ENCODE measurements around the gene ACO2.

The ACO2 gene

DNA sequence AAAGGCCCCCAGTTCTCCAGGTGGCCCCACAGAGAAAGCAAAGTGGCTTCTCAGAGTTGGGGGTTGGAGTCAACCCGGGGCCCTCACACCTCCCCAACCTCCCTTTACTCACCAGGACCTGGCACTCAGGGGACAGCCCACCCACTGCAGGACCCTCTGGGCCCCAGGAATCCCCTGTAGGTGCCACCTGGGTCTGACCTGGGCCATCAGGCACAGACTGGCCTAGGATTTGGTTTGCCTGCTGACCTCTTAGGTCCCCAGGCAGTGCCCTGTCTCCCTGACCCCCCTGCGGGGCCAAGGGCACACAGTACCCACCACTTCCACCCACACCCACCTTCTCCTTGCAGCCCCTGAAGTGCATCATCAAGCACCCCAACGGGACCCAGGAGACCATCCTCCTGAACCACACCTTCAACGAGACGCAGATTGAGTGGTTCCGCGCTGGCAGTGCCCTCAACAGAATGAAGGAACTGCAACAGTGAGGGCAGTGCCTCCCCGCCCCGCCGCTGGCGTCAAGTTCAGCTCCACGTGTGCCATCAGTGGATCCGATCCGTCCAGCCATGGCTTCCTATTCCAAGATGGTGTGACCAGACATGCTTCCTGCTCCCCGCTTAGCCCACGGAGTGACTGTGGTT lies 59.3 kb downstream of the ACO2 start:
- H3K36me3 ChIP-seq (ENCODE audit: insufficient read depth, low read length) = peaks cover 17% of the 10 kb centered on the region

DNA sequence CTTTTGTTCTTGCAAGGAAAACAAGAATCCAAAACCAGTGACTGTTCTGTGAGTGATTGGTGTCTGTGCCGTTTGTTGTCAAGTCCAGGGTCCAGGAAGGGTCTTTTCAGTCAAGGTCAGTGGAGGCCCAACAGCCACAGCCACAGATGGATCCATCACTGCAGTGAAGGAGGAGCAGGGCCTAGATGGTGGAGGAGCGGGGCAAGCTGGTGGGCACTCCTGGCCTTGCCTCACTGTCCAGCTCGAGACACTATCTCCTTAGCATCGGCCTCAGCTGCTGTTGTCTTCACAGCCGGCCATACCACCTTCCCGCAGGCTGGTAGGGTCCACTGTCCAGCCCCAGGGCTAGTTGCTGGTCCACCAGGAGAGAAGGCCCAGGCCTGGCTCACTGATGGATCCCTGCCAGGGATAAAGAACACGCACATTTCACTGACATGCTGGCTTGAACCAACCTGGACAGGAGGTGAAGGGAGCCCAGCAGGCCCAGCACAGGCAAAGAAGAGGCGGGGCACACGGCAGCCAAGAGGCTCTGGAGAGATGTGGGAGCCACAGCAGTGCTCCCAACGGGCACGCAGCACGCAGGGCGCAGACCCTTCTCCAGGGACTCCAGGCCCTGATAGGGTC lies 60.1 kb downstream of the ACO2 start:
- H3K36me3 ChIP-seq (ENCODE audit: insufficient read depth, low read length) = peaks cover 17% of the 10 kb centered on the region
- no peak overlapping the region for H3K9ac ChIP-seq (ENCODE audit: low read depth, low read length)
- no peaks in the 10 kb centered on the region for H3K9me3 ChIP-seq (ENCODE audit: control insufficient read depth, insufficient read depth, low read length)
- peaks cover 4% of the 10 kb centered on the region; the same call in 1 of the 2 replicates for H3K4me1 ChIP-seq (ENCODE audit: insufficient read depth, low read length)

More for the DNA sequence above, 59.3 kb downstream of the ACO2 start:
- Histone ChIP-seq H3K9ac (ENCODE audit: low read depth, low read length) (no peak overlapping the region), H3K9me3 (ENCODE audit: control insufficient read depth, insufficient read depth, low read length) (no peaks in the 10 kb centered on the region), H3K4me1 (ENCODE audit: insufficient read depth, low read length) (peaks cover 4% of the 10 kb centered on the region; the same call in 1 of the 2 replicates)

DNA sequence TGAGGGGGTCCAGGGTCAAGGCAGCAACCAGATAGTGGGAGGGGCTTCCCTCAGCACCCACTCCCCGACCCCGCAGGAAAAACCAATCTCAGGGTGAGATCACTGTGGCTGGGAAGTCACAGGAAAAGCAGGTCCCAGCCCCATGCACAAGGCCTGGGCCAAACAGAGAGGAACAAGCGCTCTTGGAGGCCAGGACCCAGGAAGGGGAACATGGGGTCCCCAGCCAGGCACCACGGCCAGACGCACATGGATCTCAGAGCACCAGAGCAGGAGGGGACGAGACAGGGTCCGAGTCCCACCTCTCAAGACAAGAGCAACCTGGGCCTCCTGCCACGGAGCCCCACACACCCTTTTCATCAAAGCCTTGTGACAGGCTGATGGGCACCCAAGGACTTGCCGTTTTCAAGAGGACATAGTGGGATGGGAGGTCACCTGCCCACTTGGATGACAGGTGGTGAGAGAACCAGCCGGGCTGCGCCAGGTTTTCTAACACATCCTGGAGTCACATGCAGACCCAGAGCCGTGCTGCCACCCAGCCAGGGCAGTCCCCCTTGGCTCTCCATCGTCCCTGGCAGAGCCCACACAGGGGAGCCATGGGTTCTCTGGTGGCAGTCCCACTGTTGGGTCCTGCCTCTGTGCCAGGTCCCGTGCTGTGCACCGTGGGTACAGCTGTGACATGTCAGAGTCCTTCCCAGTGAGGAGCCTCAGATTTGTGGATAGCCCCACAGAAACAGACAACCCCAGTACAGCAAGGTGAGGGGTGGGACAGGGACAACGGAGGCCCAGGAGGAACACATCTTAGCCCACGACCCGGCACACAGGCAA lies 62.2 kb downstream of the ACO2 start:
- Histone ChIP-seq H3K9ac (ENCODE audit: low read depth, low read length) (no peak overlapping the region), H3K4me1 (ENCODE audit: insufficient read depth, low read length) (peaks cover 4% of the 10 kb centered on the region; the same call in 1 of the 2 replicates), H3K9me3 (ENCODE audit: control insufficient read depth, insufficient read depth, low read length) (no peaks in the 10 kb centered on the region), H3K36me3 (ENCODE audit: insufficient read depth, low read length) (peaks cover 14% of the 10 kb centered on the region)

DNA sequence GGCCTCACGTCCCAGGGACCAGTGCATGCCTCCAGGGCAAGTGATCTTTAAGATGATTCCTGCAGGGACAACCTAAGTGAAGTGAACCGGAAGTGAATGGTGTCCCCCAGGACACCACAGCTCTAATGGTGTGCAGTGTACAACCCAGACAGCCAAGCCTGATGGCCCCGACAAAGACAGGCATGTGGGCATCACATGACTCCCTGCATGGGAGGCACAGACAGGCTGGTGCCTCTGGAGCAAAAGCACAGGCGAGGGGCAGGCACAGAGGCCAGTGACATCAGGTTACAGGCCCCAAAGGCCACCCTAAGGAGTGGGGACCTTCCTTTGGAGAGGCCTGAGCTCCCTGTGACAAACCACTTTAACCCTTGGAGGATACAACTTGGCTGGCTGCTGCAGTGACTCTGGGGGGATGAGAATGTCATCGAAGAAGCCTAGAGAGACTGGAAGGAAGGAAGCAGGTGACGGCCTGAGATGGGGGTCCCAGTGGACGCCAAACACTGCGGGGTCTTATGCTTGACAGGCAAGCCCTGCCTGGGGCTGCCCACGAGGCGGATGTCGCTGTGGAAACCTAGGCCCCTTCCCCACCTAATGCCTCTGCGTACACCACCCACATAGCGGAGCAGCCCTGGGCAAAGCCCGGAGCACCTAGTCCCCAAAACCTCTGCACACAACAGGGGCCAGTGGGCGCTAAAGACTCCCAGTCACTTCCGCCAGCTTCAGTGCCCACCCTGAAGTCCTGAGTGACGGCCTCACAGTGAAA lies 63.0 kb downstream of the ACO2 start:
- no peaks in the 10 kb centered on the region for H3K9me3 ChIP-seq (ENCODE audit: control insufficient read depth, insufficient read depth, low read length)
- peaks cover 4% of the 10 kb centered on the region; the same call in 1 of the 2 replicates for H3K4me1 ChIP-seq (ENCODE audit: insufficient read depth, low read length)
- H3K36me3 ChIP-seq (ENCODE audit: insufficient read depth, low read length) = peaks cover 10% of the 10 kb centered on the region
- H3K9ac ChIP-seq (ENCODE audit: low read depth, low read length) = no peak overlapping the region

DNA sequence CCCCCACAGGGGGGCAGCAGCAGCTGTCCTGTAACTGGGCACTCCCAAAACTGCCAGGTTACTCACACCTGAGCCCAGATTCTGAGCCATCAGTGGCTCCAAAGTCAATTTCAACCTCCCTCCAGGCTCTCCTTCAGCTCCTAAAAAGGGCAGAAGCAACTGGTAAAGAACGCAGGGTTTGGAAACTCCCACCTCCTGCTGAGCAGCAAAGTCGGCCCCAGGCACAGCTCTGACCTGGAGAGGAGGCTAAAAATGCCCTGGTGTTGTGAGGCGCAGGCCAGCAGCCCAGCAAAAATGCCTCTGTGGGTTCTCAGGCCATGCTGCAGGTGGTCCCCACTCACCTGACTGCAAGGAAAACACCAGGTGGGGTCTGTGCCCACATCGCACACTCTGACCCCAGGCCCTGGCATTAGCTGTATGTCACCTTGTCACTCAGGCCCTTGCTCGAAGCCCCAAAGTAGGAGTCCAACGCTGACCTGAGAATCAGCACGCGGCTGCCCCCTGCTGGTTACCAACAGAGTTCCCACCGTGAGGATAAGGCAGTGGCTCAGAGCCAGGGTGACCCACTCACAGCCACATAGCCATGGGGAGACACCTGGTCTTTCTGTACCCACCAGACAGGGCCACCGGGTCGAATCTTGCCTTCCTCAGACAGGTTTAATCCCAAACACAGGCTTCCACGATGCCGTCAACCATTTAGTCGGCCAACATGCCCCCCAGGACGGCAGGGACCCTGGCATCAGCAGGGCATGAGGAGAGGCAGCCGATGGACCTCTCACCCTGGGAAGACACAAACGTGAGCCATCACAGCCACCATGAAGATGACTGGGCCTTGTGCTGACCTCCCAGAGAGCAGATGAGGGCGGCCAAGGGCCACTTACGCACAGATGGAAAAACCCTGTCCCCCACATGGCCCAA lies 64.2 kb downstream of the ACO2 start:
- H3K36me3 ChIP-seq (ENCODE audit: insufficient read depth, low read length) = peaks cover 5% of the 10 kb centered on the region
- H3K4me1 ChIP-seq (ENCODE audit: insufficient read depth, low read length) = peaks cover 4% of the 10 kb centered on the region; the same call in 1 of the 2 replicates
- no peak overlapping the region for H3K9ac ChIP-seq (ENCODE audit: low read depth, low read length)
- H3K9me3 ChIP-seq (ENCODE audit: control insufficient read depth, insufficient read depth, low read length) = no peaks in the 10 kb centered on the region

DNA sequence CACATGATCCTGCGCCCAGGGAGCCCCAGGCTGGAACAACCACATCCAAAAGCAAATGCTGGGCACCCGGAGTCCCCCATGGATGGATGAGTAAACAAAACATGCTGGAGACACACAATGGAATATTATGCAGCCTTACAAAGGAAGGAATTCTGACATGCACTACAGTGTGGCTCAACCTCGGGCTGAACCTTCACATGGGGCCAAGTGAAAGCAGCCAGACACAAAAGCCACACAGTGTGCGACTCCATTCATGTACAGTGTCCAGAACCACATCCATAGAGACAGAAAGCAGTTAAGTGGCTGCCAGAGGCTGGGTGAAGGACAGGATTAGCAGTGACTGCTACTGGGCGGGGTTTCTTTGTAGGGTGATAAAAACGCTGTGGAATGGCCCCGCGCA lies 65.3 kb downstream of the ACO2 start:
- H3K4me1 ChIP-seq (ENCODE audit: insufficient read depth, low read length) = peaks cover 4% of the 10 kb centered on the region; the same call in 1 of the 2 replicates
- peaks cover 3% of the 10 kb centered on the region; the same call in 1 of the 2 replicates for H3K36me3 ChIP-seq (ENCODE audit: insufficient read depth, low read length)
- H3K9me3 ChIP-seq (ENCODE audit: control insufficient read depth, insufficient read depth, low read length) = no peaks in the 10 kb centered on the region
- H3K9ac ChIP-seq (ENCODE audit: low read depth, low read length) = no peak overlapping the region

DNA sequence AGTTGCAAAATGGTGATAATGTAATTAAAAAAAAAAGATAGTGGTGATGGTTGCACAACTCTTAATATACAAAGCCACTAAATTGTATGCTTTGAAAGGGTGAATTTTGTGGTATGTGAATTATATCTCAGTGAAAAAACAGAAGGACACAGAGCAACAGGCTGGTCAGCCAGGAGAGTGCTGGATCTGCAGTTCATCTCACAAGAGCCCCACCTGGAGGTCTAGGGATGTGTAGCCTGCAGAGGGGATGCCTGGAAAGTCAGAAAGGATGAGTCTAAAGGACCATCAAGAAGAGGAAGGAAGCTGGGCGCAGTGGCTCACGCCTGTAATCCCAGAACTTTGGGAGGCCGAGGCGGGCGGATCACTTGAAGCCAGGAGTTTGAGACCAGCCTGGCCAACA lies 66.3 kb downstream of the ACO2 start:
- Histone ChIP-seq H3K9me3 (ENCODE audit: control insufficient read depth, insufficient read depth, low read length) (no peaks in the 10 kb centered on the region), H3K4me1 (ENCODE audit: insufficient read depth, low read length) (peaks cover 4% of the 10 kb centered on the region; the same call in 1 of the 2 replicates), H3K9ac (ENCODE audit: low read depth, low read length) (no peak overlapping the region), H3K36me3 (ENCODE audit: insufficient read depth, low read length) (peaks cover 3% of the 10 kb centered on the region; the same call in 1 of the 2 replicates)

DNA sequence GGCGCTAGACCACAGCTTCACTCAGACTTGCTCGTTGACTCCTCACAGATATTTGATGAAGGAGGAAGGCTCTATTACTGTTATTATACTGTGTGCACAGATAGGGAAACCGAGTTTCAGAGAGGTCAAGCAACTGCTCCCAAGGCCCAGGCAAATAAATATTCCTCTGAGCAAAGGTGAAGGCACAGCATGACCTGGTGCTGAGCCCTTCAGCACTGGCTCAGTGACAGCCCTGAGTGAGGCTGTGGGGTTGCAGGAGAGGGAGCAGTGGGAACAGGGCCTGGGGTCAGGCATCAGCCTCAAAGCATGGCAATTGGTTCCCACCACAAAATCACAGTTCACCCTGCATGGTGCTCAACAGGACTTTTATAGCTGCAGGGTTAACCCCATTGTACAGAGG lies 68.3 kb downstream of the ACO2 start:
- peaks cover 4% of the 10 kb centered on the region; the same call in 1 of the 2 replicates for H3K4me1 ChIP-seq (ENCODE audit: insufficient read depth, low read length)
- H3K36me3 ChIP-seq (ENCODE audit: insufficient read depth, low read length) = no peaks in the 10 kb centered on the region
- no peaks in the 10 kb centered on the region for H3K9me3 ChIP-seq (ENCODE audit: control insufficient read depth, insufficient read depth, low read length)
- no peak overlapping the region for H3K9ac ChIP-seq (ENCODE audit: low read depth, low read length)

DNA sequence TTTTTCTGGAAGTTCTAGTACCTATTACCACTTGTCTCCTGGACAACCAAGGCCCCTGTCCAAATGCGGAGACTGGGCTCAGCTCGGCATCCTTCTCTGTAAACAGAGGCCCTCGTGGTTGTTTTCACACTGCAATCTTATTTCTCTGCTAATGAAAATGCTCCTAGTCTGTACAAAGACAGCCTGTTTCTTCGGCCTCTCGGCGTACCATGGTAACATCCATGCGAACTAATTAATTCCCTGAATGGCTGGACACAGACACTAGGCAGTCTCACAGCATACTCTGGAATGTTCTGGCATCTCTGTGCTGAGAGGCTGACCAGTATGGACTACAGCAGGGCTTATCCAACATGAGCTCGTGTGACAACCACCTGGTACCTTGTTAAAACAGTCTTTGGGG lies 69.7 kb downstream of the ACO2 start:
- H3K4me1 ChIP-seq (ENCODE audit: insufficient read depth, low read length) = no peaks in the 10 kb centered on the region
- no peaks in the 10 kb centered on the region for H3K36me3 ChIP-seq (ENCODE audit: insufficient read depth, low read length)
- H3K9me3 ChIP-seq (ENCODE audit: control insufficient read depth, insufficient read depth, low read length) = no peaks in the 10 kb centered on the region
- H3K9ac ChIP-seq (ENCODE audit: low read depth, low read length) = no peak overlapping the region

DNA sequence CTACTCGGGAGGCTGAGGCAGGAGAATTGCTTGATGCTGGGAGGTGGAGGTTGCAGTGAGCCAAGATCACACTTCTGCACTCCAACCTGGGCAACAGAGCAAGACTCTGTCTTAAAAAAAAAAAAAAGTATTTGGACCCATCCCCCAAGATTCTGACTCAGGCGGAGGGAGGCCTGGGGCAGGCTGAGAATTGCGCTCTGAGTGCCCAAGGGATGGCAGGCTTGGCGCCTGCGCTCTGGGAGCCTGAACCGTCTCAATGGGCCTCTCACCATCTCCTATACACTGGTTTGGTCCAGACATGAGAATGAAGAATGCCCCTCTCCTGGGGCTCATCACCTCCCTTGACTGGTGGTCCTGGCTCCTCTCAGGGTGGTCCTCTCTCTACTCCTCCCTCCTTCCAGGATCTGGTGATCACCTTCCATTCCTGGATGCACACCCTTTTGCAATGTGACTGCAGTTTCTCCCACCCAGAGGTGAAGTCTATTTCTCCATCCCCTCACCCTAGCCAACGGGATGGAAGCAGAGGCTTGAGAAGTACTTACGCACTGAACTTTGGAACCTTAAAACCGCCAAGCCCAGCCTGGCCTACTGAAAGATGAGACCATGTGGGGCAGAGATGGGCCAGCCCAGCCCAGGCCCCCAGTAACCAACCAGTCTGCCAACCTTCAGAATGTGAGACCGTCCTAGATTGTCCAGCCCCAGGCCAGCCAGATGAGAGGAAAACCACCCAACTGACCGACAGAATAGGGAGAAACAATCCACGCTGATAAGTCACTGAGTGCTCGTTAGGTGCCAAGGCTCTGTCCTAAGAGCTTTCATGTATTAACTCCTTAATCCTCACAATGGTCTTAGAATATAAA lies 70.5 kb downstream of the ACO2 start:
- no peaks in the 10 kb centered on the region for H3K9me3 ChIP-seq (ENCODE audit: control insufficient read depth, insufficient read depth, low read length)
- H3K4me1 ChIP-seq (ENCODE audit: insufficient read depth, low read length) = no peaks in the 10 kb centered on the region
- no peak overlapping the region for H3K9ac ChIP-seq (ENCODE audit: low read depth, low read length)
- no peaks in the 10 kb centered on the region for H3K36me3 ChIP-seq (ENCODE audit: insufficient read depth, low read length)

DNA sequence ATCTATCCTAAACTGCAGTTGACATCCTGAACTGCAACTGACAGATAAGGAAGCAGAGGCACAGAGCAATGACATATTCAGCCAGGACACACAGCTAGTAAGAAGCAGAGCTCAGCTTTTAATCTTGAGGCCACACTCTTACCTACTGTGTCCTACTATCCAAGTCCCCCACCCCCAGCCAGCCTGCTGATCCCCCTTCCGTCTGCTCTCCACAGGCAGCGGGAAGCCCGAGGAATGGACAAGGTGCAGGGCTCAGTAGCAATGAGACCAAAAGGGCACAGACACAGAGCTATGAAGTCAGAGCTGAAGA lies 71.0 kb downstream of the ACO2 start:
- Histone ChIP-seq H3K4me1 (ENCODE audit: insufficient read depth, low read length) (peaks cover 3% of the 10 kb centered on the region; the same call in 1 of the 2 replicates), H3K36me3 (ENCODE audit: insufficient read depth, low read length) (no peaks in the 10 kb centered on the region), H3K9ac (ENCODE audit: low read depth, low read length) (no peak overlapping the region), H3K9me3 (ENCODE audit: control insufficient read depth, insufficient read depth, low read length) (no peaks in the 10 kb centered on the region)

DNA sequence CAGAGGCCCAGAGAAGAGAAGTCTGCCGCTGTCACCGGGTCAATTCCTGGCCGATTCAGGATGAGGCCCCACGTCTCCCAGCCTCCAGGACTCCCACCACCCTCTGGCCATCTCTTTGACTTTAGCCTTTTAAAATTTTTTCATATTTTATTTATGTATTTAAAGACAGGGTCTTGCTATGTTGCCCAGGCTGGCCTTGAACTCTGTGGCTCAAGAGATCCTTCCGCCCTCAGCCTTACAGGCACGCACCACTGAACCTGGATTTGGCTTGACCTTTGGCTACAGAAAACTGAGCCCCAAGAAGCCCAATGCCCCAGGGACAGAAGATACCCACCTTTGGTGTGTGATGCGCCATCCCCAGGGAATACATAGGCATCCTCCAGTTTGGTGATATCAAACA lies 71.4 kb downstream of the ACO2 start:
- H3K9ac ChIP-seq (ENCODE audit: low read depth, low read length) = no peak overlapping the region
- no peaks in the 10 kb centered on the region for H3K36me3 ChIP-seq (ENCODE audit: insufficient read depth, low read length)
- no peaks in the 10 kb centered on the region for H3K9me3 ChIP-seq (ENCODE audit: control insufficient read depth, insufficient read depth, low read length)
- peaks cover 6% of the 10 kb centered on the region; the same call in 1 of the 2 replicates for H3K4me1 ChIP-seq (ENCODE audit: insufficient read depth, low read length)

DNA sequence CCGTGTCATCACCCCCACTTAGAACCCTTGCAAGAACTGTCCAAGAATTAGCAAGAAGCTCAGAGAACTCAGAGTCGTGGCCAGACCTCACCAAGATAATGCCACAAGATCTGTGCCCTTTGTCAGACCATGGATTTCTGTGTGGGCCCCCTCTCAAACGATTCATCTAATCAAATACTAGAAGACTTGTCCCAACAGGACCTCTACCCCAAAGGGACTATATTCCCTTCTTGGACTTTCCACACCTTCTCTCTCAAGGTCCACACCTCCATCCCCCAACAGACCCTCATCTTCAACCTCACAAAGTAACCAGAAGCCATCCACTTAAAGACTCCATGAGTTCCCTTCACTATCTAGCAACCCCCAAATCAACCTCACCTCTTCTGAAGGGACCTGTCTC lies 72.6 kb downstream of the ACO2 start:
- H3K9me3 ChIP-seq (ENCODE audit: control insufficient read depth, insufficient read depth, low read length) = no peaks in the 10 kb centered on the region
- no peak overlapping the region for H3K9ac ChIP-seq (ENCODE audit: low read depth, low read length)
- H3K4me1 ChIP-seq (ENCODE audit: insufficient read depth, low read length) = peaks cover 6% of the 10 kb centered on the region; the same call in 1 of the 2 replicates
- H3K36me3 ChIP-seq (ENCODE audit: insufficient read depth, low read length) = no peaks in the 10 kb centered on the region

Measured in ES-I3 (cell line).